GM23248 (cell line): ENCODE data around the gene CARD10. TPM values are rescaled to one million over a fixed set of nuclear protein-coding genes. Genes with fewer than 3 reads are reported as not detected.

Source experiments
- DNase-seq: peaks from one replicate; pipeline ENCODE4 v3.0.0-alpha.2; 2015
- H2AFZ ChIP-seq: fragments of 200-600 bp; sonication (generic); 2 replicates; pipeline ENCODE4 v1.6.1; 2016; ENCODE audit warnings: antibody characterized with exemption
- H3F3A ChIP-seq: fragments of 200-600 bp; sonication (generic); 2 replicates; pipeline ENCODE4 v1.6.1; 2016; ENCODE audit warnings: mild to moderate bottlenecking, antibody characterized with exemption, mixed run types; ENCODE audit not compliant: insufficient read depth
- H3K27ac ChIP-seq: fragments of 200-600 bp; sonication (generic); 2 replicates; pipeline ENCODE4 v1.5.1; 2016; ENCODE audit warnings: mild to moderate bottlenecking
- H3K27me3 ChIP-seq: fragments of 200-600 bp; sonication (generic); replicated peaks from 2 replicates; pipeline ENCODE4 v1.6.1; 2016; ENCODE audit warnings: mild to moderate bottlenecking; ENCODE audit not compliant: insufficient read depth
- H3K36me3 ChIP-seq: fragments of 200-600 bp; sonication (generic); 2 replicates; pipeline ENCODE4 v1.6.1; 2016; ENCODE audit warnings: low read depth, mild to moderate bottlenecking
- H3K4me1 ChIP-seq: fragments of 200-600 bp; sonication (generic); 2 replicates; pipeline ENCODE4 v1.6.1; 2016; ENCODE audit warnings: mild to moderate bottlenecking; ENCODE audit not compliant: insufficient read depth
- H3K4me2 ChIP-seq: fragments of 200-600 bp; sonication (generic); one replicate; pipeline ENCODE4 v1.6.1; 2016; ENCODE audit warnings: mild to moderate bottlenecking; ENCODE audit not compliant: unreplicated experiment
- H3K4me3 ChIP-seq: fragments of 200-600 bp; sonication (generic); 2 replicates; pipeline ENCODE4 v1.5.1; 2016; ENCODE audit warnings: mild to moderate bottlenecking
- H3K79me2 ChIP-seq: fragments of 200-600 bp; sonication (generic); 2 replicates; pipeline ENCODE4 v1.6.1; 2016; ENCODE audit warnings: mild to moderate bottlenecking; ENCODE audit not compliant: insufficient read depth
- H3K9ac ChIP-seq: fragments of 200-600 bp; sonication (generic); 2 replicates; pipeline ENCODE4 v1.6.1; 2016; ENCODE audit warnings: mild to moderate bottlenecking
- H3K9me2 ChIP-seq: fragments of 200-600 bp; sonication (generic); 2 replicates; pipeline ENCODE4 v1.6.1; 2016; ENCODE audit warnings: mixed run types, mild to moderate bottlenecking, moderate library complexity; ENCODE audit not compliant: insufficient read depth
- H3K9me3 ChIP-seq: fragments of 200-600 bp; sonication (generic); one replicate; pipeline ENCODE4 v1.6.1; 2017; ENCODE audit warnings: low read depth
- H4K20me1 ChIP-seq: fragments of 200-600 bp; sonication (generic); 2 replicates; pipeline ENCODE4 v1.6.0; 2016; ENCODE audit not compliant: insufficient read depth
- EZH2 ChIP-seq: fragments of 200-600 bp; sonication (generic); IDR thresholded peaks from 2 replicates; pipeline ENCODE4 v1.6.1; 2018; ENCODE audit warnings: antibody characterized with exemption, mild to moderate bottlenecking; ENCODE audit not compliant: insufficient read depth, poor library complexity, severe bottlenecking
- EZH2phosphoT487 ChIP-seq: fragments of 200-600 bp; sonication (generic); IDR thresholded peaks from 2 replicates; pipeline ENCODE4 v1.6.1; 2018; ENCODE audit warnings: antibody characterized with exemption, moderate library complexity, mild to moderate bottlenecking, low read depth; ENCODE audit not compliant: insufficient read depth
- WGBS, 2 experiments: methylation state at CpG; one replicate each; pipeline ENCODE4 v1.1.6; 2015 to 2017; ENCODE audit warnings: low lambda C conversion rate in 2 of 2, low coverage in 1 of 2; ENCODE audit errors: missing lambda C conversion rate in 2 of 2; 5-methylcytosine and 5-hydroxymethylcytosine counted together
- in situ Hi-C: fragments of 300-500 bp; cut with MboI; formaldehyde crosslinking; loops from 2 replicates; pipeline ENCODE4 v1.15.0; 2020
- polyA plus RNA-seq: library from polyadenylated mRNA; unstranded; fragments of >200 nt; fragmentation: Nextera tagmentation; extraction: Ambion mirVana; gene quantifications from 2 replicates; pipeline ENCODE4 v1.2.1, GENCODE V29; 2016
- total RNA-seq: library from RNA; depleted of rRNA; stranded (reverse); fragments of >200 nt; shearing (Covaris generic); gene quantifications from 2 replicates; pipeline ENCODE4 v1.2.3, GENCODE V29; 2014

Gene CARD10
- total and polyA plus RNA-seq, 2 experiments from 2014 or later = 2.8 to 4.4 TPM

GRCh38 chr22:37489983-37490382 lies 29.2 kb downstream of the CARD10 start:
- Histone ChIP-seq H3K27ac (no peak overlapping the region), H2AFZ (no peak overlapping the region), H3K27me3 (0 out of 2 replicates have a peak, but pooled peaks cover 6% of the 10 kb centered on the region), H3K4me3 (no peak overlapping the region), H3K9me3 (no peaks in the 10 kb centered on the region), H3K9me2 (no peaks in the 10 kb centered on the region), H3K4me2 (no peak overlapping the region), H3K36me3 (no peaks in the 10 kb centered on the region), H3K9ac (no peak overlapping the region), H3K79me2 (no peaks in the 10 kb centered on the region), H3F3A (no peaks in the 10 kb centered on the region), H3K4me1 (no peaks in the 10 kb centered on the region), H4K20me1 (no peaks in the 10 kb centered on the region)
- no peak for TF ChIP-seq EZH2phosphoT487
- no peak for TF ChIP-seq EZH2
- WGBS, 2 experiments = 81 to 86% methylated on average over 9 to 10 of the region's 10 CpGs
- no peak for DNase-seq
- in situ Hi-C loops = no loop called here

- H3K79me2 ChIP-seq = no peaks in the 10 kb centered on the region
- no peaks in the 10 kb centered on the region for H4K20me1 ChIP-seq
- H3K27me3 ChIP-seq = 0 out of 2 replicates have a peak, but pooled peaks cover 6% of the 10 kb centered on the region
- no peaks in the 10 kb centered on the region for H3K36me3 ChIP-seq
- no peak overlapping the region for H3K4me2 ChIP-seq
- H3K9me2 ChIP-seq = no peaks in the 10 kb centered on the region
- H3K9ac ChIP-seq = no peak overlapping the region
- no peak for DNase-seq
- H3K4me3 ChIP-seq = no peak overlapping the region
- H3K9me3 ChIP-seq = no peaks in the 10 kb centered on the region
- 72 to 75% methylated on average over 15 of the region's 15 CpGs for WGBS, 2 experiments
- H2AFZ ChIP-seq = no peak overlapping the region
- H3F3A ChIP-seq = no peaks in the 10 kb centered on the region
- in situ Hi-C loops = no loop called here
- H3K4me1 ChIP-seq = peaks cover 3% of the 10 kb centered on the region; the same call in 1 of the 2 replicates
- no peak overlapping the region for H3K27ac ChIP-seq
- no peak for TF ChIP-seq EZH2
- no peak for TF ChIP-seq EZH2phosphoT487
These were observed 30.7 kb downstream of the CARD10 start for GRCh38 chr22:37488337-37489135.

GRCh38 chr22:37487571-37487970 lies 31.6 kb downstream of the CARD10 start:
- Histone ChIP-seq H3K4me2 (no peak overlapping the region), H3K4me3 (no peak overlapping the region), H3K27me3 (0 out of 2 replicates have a peak, but pooled peaks cover 6% of the 10 kb centered on the region), H3K36me3 (no peaks in the 10 kb centered on the region), H3K9me3 (no peaks in the 10 kb centered on the region), H3K4me1 (peaks cover 4% of the 10 kb centered on the region; the same call in 1 of the 2 replicates), H3K9me2 (no peaks in the 10 kb centered on the region), H3K79me2 (no peaks in the 10 kb centered on the region), H3F3A (no peaks in the 10 kb centered on the region), H4K20me1 (no peaks in the 10 kb centered on the region), H3K9ac (no peak overlapping the region), H3K27ac (no peak overlapping the region), H2AFZ (no peak overlapping the region)
- WGBS, 2 experiments = 65 to 83% methylated on average over 4 of the region's 4 CpGs
- no peak for TF ChIP-seq EZH2phosphoT487
- TF ChIP-seq EZH2 = no peak
- no peak for DNase-seq
- in situ Hi-C loops = no loop called here

GRCh38 chr22:37487129-37487528 lies 32.1 kb downstream of the CARD10 start:
- 78 to 90% methylated on average over 10 of the region's 10 CpGs for WGBS, 2 experiments
- no peak for DNase-seq

More at GRCh38 chr22:37487129-37487528, 32.1 kb downstream of the CARD10 start:
- no peak for TF ChIP-seq EZH2
- no peak for TF ChIP-seq EZH2phosphoT487
- Histone ChIP-seq H3K36me3 (no peaks in the 10 kb centered on the region), H3K4me3 (no peak overlapping the region), H3K79me2 (no peaks in the 10 kb centered on the region), H3K9me2 (no peaks in the 10 kb centered on the region), H3K27me3 (0 out of 2 replicates have a peak, but pooled peaks cover 6% of the 10 kb centered on the region), H2AFZ (no peak overlapping the region), H3K4me1 (peaks cover 4% of the 10 kb centered on the region; the same call in 1 of the 2 replicates), H3K27ac (no peak overlapping the region), H3K9ac (no peak overlapping the region), H3F3A (no peaks in the 10 kb centered on the region), H3K9me3 (no peaks in the 10 kb centered on the region), H4K20me1 (no peaks in the 10 kb centered on the region), H3K4me2 (no peak overlapping the region)
- in situ Hi-C loops = no loop called here
